Posterior cingulate gyrus (tissue), 11 donors: Measurements from ENCODE around the gene ZNF618.

ENCODE experiments used
- DNase-seq, 10 donors: peaks; one replicate each; pipeline versions ENCODE4 v3.0.0 to v3.0.0-alpha.2; 2020 to 2021; ENCODE audit warnings: mixed read lengths in 3 of 10
- intact Hi-C: fragments of 100-400 bp; cut with DNase I; formaldehyde crosslinking; loops from one replicate; pipeline ENCODE4 v1.15.1; 2023

Gene ZNF618

GRCh38 chr9:114049441-114050225 is 173.5 kb downstream of the ZNF618 start:
- intact Hi-C loops, result no loop called here
- peak in 1 of 10 donors; percentile 81 for DNase-seq

GRCh38 chr9:114050226-114050568 is 174.1 kb downstream of the ZNF618 start:
- intact Hi-C loops, result no loop called here
- no peak for DNase-seq

- intact Hi-C loops, result no loop called here
- DNase-seq, result peak in 1 of 10 donors; percentile 41
Measured at GRCh38 chr9:114050646-114051045, 174.5 kb downstream of the ZNF618 start.

- peak in 2 of 10 donors; percentile 51 to 60 for DNase-seq
- intact Hi-C loops, result no loop called here
Measured at GRCh38 chr9:114051281-114051680, 175.2 kb downstream of the ZNF618 start.

DNA sequence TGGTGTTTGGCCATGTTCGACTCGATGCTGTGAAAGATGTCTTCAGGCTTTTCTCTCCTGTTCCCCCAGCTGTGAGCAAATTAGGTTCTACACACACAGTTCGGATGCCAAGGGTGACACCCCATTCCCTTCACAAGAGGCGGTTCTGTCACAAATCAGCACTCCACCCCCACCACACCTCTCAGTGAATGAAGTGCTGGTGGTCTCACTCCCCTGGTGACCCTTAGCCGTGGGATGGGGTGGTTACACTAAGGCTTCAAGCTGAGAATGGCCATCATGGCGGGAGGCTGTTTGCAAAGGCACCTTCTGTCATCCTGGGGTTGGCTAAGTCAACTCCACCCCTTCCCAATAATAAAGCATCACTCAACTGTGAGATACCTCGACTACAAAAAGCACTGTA is 175.6 kb downstream of the ZNF618 start:
- intact Hi-C loops, result no loop called here
- DNase-seq, result no peak

GRCh38 chr9:114053246-114054005 is 177.3 kb downstream of the ZNF618 start:
- intact Hi-C loops, result no loop called here
- peak in 2 of 10 donors; percentile 26 to 61 for DNase-seq

- peak in 2 of 10 donors; percentile 33 to 36 for DNase-seq
Measured at GRCh38 chr9:114054191-114054690, 178.1 kb downstream of the ZNF618 start.

GRCh38 chr9:114055061-114055460 is 179.0 kb downstream of the ZNF618 start:
- intact Hi-C loops, result no loop called here
- DNase-seq, result peak in 2 of 10 donors; percentile 62 to 69

More at GRCh38 chr9:114054191-114054690, 178.1 kb downstream of the ZNF618 start:
- intact Hi-C loops, result no loop called here

GRCh38 chr9:114055894-114056293 is 179.8 kb downstream of the ZNF618 start:
- peak in 1 of 10 donors; percentile 2 for DNase-seq
- intact Hi-C loops, result no loop called here

GRCh38 chr9:114056527-114056926 is 180.4 kb downstream of the ZNF618 start:
- DNase-seq, result peak in 1 of 10 donors; percentile 63

GRCh38 chr9:114057161-114057885 is 181.2 kb downstream of the ZNF618 start:
- intact Hi-C loops, result no loop called here
- peak in 2 of 10 donors; percentile 40 to 46 for DNase-seq

More at GRCh38 chr9:114056527-114056926, 180.4 kb downstream of the ZNF618 start:
- intact Hi-C loops, result no loop called here

DNA sequence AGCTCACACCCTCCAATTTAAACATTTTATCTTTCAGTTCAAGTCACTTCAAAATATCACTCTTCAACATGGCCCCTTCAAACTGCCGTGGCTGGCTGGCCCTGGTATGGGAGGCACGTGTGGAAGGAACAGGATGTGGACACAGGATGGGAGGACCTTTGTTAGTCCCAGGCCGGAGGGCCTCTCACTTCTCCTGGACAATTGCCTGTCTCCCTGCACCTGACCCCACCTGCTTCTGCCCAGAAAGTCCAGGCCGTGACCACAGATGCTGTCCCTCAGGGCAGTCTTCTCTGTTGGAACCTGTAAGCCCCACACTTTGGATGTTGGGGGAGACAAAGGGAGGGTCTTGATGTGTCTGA is 182.6 kb downstream of the ZNF618 start:
- intact Hi-C loops, result no loop called here
- DNase-seq, result peak in 2 of 10 donors; percentile 52 to 59

GRCh38 chr9:114059047-114059803 is 183.1 kb downstream of the ZNF618 start:
- peak in 3 of 10 donors; percentile 73 to 90 (median 76) for DNase-seq
- intact Hi-C loops, result no loop called here

DNA sequence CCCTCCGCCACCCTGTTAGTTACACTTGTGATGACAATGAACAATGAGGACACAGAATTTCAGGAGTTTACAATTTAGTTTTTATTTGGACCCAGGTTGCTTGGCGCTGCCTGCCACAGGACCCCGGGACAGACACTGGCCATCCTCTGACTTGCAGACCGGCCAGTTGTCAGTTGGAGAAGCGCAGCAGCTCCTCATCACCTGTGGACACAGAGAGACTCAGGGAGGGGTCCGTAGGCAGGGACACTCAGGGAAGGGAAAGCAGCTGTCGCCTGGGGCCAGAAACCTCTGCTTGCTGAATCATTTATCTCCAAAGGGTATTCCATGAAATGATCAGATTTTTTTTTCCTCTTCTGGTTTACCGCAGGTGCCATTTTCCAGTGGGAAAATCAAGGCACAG is 184.0 kb downstream of the ZNF618 start:
- intact Hi-C loops, result no loop called here
- peak in 2 of 10 donors; percentile 63 to 77 for DNase-seq

GRCh38 chr9:114060711-114061110 is 184.6 kb downstream of the ZNF618 start:
- DNase-seq, result peak in 2 of 10 donors; percentile 64 to 75
- intact Hi-C loops, result no loop called here

DNA sequence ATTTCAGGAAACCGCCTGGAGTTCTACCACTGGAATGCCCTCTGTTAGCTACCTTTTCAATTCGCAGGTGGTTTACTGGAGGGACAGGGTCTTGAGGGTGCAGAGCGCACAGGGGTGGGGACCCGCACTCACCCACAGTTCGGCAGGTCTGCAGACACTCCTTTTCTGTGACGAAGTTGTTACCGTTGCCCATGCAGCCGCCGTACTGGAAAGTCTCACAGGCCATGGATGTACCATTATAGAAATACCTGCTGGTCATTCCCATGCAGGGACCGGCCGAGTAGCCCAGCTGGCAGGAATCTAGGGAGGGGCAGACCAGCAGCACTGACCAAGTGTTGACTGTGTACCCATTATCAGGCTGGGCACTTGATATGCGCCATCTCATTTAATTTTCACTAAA is 185.2 kb downstream of the ZNF618 start:
- DNase-seq, result peak in 2 of 10 donors; percentile 49 to 57
- intact Hi-C loops, result no loop called here

- peak in 2 of 10 donors; percentile 60 to 69 for DNase-seq
- intact Hi-C loops, result no loop called here
Measured at GRCh38 chr9:114061830-114062474, 185.8 kb downstream of the ZNF618 start.

DNA sequence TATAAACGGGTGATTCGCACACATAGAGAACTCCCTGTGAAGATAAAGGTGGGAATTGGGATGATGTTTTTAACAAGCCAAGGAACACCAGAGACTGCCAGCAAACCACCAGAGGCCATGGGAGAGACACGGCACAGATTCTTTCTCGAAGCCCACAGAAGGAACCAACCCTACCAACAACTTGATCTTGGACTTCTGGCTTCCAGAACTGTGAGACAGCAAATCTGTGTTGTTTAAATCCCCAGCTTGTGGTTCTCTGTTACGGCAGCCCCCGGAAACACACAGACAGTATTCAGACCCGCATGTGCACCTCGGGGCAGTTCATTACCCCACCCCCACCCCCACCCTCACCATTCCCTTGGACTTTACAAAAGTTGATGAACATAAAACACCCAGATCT is 189.2 kb downstream of the ZNF618 start:
- intact Hi-C loops, result no loop called here
- peak in 1 of 10 donors; percentile 18 for DNase-seq

GRCh38 chr9:114069476-114070187 is 193.5 kb downstream of the ZNF618 start:
- intact Hi-C loops, result no loop called here
- DNase-seq, result peak in 1 of 10 donors; percentile 52
